Gastrocnemius medialis (tissue), 4 donors: Measurements from ENCODE around the gene SBNO1.

Experiments used
- CTCF ChIP-seq, 5 experiments: fragments of 450-650 bp in 3 of 5; fragments of 200-600 bp in 2 of 5; sonication (generic) in 2 of 5; IDR thresholded peaks in 4 of 5; conservative IDR thresholded peaks in 1 of 5; 1 replicate in 4 of 5; 2 replicates in 1 of 5; pipeline ENCODE4 v1.5.1; 2016 to 2019; ENCODE audit warnings: antibody characterized with exemption in 5 of 5, mild to moderate bottlenecking in 3 of 5, moderate library complexity in 3 of 5
- POLR2A ChIP-seq, 2 donors: fragments of 450-650 bp; IDR thresholded peaks; one replicate each; pipeline ENCODE4 v1.6.1; 2017; ENCODE audit warnings: antibody characterized with exemption in 2 of 2, mild to moderate bottlenecking in 2 of 2, moderate library complexity in 2 of 2

GRCh38 chr12:123282111-123282510 is 82.5 kb downstream of the SBNO1 start:
- no peak for TF ChIP-seq CTCF (IDR thresholded peaks at IDR 0.05 in 4 of 5, conservative IDR thresholded peaks at IDR 0.05 in 1 of 5)
- no peak for TF ChIP-seq POLR2A (IDR thresholded peaks at IDR 0.05)
